Neural progenitor cell (in vitro differentiated cells): ENCODE measurements around the gene NKX2-1.

ENCODE experiments used
- EZH2 ChIP-seq: fragments of 200-600 bp; sonication (generic); IDR thresholded peaks from 2 replicates; pipeline ENCODE4 v1.6.1; 2017; ENCODE audit warnings: antibody characterized with exemption, mild to moderate bottlenecking, moderate library complexity
- EZH2phosphoT487 ChIP-seq: fragments of 200-600 bp; sonication (generic); IDR thresholded peaks from 2 replicates; pipeline ENCODE4 v1.6.1; 2017; ENCODE audit warnings: antibody characterized with exemption
- TF ChIP-seq, protein P1 (sequence below): fragments of 200-600 bp; sonication (generic); IDR thresholded peaks from 2 replicates; pipeline ENCODE4 v1.5.1; 2017; ENCODE audit warnings: antibody characterized with exemption, mild to moderate bottlenecking

DNA sequence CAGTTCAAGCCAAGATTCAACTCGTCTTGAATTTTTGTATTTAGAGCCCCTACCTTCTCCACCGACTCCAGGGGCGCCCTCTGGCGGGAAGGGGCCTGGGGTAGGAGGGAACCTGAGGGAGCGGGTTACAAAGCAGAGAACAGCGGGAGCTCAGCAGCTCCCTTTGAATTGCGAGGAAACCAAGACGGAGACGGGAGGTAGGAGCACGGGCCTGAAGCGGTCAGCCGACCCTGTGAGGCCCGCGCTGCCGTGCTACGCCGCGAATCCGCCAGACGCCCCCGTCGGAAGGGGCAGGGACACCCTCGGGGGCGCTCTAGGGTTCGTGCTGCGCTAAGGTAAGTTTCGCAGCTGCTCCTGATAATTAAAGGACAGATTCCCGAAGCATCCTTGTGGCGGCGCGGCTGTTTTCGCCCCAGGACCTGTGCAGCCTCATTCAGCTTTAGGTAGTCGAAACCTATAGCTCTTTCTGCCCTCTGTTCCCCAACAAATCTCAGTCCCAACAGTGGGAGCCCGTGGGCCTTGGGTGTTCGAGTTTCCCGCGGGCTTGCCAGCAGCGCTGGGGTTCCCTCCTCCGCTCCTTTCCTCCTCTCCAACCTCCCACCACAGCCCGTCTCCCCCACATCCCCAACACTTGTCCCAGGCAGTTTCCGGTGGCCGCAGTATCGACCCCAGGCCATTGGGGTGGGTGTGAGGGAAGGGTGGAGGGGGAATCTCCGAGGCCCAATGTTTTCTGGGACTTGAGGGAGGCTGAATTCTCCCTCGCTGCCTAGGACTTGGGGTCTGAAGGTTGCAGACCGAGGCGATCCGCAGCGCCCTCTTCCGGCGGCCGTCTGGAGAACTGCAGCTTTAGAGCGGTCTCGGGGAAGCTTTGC is 5.1 kb upstream of the NKX2-1 start:
- TF ChIP-seq, protein P1, sequence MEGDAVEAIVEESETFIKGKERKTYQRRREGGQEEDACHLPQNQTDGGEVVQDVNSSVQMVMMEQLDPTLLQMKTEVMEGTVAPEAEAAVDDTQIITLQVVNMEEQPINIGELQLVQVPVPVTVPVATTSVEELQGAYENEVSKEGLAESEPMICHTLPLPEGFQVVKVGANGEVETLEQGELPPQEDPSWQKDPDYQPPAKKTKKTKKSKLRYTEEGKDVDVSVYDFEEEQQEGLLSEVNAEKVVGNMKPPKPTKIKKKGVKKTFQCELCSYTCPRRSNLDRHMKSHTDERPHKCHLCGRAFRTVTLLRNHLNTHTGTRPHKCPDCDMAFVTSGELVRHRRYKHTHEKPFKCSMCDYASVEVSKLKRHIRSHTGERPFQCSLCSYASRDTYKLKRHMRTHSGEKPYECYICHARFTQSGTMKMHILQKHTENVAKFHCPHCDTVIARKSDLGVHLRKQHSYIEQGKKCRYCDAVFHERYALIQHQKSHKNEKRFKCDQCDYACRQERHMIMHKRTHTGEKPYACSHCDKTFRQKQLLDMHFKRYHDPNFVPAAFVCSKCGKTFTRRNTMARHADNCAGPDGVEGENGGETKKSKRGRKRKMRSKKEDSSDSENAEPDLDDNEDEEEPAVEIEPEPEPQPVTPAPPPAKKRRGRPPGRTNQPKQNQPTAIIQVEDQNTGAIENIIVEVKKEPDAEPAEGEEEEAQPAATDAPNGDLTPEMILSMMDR: peak; percentile 82
- TF ChIP-seq EZH2: peak; percentile 76
- peak; percentile 80 for TF ChIP-seq EZH2phosphoT487
